Non-pigmented ciliary epithelial cell (primary cell): ENCODE data around the gene CD99.
"Not testable (repeated sequence)": the region's sequence is repeated elsewhere in the genome, so short reads cannot be mapped to it uniquely, and the experiment has no call there.

Experiments
- DNase-seq: peaks from one replicate; pipeline ENCODE4 v3.0.0-alpha.2; 2010; ENCODE audit warnings: low read depth

The CD99 gene

DNA sequence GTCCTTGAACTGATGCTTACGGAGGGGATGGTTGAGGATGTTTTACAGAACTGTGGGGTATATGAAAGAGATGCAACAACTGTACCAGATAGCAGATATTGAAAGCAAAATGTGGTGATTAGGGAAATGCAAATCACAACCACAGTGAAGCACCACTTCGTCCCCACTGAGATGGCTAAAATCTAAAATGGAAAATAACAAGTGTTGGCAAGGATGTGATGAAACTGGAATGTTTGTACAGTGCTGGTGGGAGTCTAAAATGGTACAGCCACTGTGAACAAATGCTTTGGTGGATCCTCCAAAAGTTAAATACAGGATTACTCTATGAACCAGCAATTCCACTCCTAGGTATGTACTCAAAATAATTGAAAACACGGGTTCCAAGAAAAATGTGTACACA, 83.7 kb downstream of the CD99 start:
- no peak for DNase-seq

DNA sequence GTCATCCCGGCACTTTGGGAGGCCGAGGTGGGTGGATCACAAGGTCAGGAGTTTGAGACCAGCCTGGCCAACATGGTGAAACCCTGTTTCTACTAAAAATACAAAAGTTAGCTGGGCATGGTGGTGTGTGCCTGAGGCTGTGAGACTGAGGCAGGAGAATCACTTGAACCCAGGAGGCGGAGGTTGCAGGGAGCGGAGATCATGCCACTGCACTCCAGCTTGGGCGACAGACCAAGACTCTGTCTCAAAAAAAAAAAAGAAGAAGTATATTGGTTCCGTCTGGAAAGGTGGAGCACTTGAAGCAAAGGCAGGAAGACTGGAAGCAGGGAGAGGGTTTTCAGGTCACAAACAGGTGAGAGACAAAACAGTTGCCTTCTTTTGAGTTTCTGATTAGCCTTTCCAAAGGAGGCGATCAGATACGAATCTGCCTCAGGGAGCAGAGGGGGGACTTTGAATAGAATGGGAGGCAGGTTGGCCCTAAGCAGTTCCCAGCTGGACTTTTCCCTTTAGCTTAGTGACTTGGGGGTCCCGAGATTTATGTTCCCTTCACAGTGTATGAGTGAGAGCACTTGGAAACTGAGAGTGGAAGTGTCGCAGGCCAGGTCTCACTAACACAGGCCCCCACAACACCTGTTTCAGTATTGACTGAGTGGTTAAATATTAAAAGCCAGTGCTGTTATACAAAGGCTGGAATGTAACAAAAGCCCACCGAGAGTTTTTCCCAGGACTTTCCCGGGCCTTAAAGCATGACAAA, 89.6 kb downstream of the CD99 start:
- not testable (repeated sequence) for DNase-seq

DNA sequence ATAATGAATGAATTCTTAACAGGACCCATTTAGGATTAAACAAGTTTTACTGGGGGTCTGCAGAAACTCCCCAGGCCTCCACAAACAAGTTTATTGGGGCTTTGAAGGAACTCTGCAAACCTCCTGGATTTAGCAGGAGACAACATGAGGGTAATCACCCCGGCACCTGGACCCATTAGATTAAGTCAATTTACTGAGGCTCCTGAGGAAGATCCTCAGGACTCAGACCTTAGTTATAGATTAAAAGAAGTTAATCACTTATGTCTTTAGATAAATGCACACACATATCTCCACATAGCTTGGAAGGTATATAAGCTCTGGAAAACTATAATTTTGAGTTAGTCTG, 90.1 kb downstream of the CD99 start:
- no peak for DNase-seq

DNA sequence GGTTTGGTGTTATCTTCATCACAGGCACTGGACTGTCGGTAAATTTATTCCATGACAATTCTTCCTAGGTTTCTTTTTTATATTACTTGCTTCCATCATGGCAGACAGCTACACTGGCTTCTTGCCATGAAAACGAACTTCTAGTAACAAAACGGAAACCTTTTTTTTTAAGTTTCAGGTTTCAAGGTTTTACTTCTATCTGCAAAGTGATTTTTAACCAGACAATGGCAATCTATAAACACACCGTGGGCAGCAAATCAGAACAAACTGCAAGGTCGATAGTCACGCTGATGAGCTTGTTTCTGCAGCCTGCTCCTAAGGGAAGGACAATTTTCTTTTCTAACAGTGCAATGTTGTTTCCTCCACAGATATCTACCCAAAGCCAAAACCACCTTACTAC, 90.6 kb downstream of the CD99 start:
- DNase-seq = no peak

DNA sequence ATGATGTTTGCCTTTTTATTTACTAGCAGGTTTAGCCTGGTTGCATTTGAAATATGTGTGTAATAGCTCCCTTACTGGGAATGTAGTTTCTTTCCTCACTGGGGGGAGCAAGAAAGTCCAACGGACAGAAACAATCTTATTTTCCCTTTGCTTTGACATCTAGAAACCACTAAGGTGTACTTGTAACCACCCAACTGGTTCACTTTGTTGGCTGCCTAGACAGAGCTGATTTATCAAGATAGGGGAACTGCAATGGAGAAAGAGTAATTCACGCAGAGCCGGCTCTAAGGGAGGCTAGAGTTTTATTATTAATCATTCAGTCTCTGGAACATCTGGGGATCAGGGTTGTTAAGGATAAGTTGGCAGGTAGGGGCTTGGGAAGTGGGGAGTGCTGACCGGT, 91.1 kb downstream of the CD99 start:
- DNase-seq = no peak

GRCh38 chrX:2782778-2783177, 91.7 kb downstream of the CD99 start:
- no peak for DNase-seq

DNA sequence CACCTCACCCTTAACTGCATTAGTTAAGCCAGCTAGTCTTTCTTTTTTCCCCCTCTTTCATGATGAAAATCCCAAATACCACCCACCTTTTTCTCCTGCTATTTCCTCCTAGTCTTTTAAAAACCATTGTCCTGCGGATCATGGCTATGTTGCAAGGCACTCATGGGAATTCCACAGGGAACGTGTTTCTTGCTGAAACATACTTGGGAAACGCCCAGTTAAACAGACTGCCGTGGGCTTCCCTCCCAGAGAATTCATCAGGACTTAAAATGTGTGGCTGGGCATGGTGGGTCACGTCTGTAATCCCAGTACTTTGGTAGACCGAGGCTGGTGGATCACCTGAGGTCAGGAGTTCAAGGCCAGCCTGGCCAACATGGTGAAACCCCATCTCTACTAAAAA, 92.9 kb downstream of the CD99 start:
- no peak for DNase-seq

- DNase-seq = no peak
These were observed 94.4 kb downstream of the CD99 start for GRCh38 chrX:2785538-2785937.

DNA sequence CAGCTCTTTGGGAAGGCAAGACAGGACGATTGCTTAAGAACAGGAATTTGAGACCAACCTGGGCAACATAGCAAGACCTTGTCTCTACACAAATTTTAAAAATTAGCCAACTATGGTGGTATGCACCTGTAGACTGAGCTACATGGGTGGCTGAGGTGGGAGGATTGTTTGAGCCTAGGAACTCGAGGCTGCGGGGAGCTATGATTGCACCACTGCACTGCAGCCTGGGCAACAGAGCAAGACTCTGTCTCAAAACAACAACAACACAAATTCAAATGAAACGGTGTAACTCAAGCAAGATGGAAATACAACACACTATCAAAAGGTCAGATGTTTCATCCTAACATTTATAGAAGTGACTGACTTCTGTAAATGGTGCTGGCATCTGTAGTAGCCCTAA, 97.9 kb downstream of the CD99 start:
- no peak for DNase-seq

DNA sequence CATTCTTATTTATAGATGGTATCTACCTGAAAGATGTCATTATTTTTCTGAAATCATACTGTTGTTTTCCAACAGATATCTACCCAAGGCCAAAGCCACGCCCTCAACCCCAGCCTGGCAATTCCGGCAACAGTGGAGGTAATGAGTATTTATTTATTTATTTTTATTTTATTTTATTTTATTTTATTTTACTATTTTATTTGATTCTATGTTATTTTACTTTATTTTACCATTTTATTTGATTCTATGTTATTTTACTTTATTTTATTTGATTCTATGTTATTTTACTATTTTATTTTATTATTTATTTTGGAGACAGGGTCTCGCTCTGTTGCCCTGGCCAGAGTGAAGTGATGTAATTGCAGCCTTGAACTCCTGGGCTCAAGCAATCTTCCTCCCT, 98.5 kb downstream of the CD99 start:
- DNase-seq = no peak
